ENCODE data around the gene RAI2.

Gene RAI2

DNA sequence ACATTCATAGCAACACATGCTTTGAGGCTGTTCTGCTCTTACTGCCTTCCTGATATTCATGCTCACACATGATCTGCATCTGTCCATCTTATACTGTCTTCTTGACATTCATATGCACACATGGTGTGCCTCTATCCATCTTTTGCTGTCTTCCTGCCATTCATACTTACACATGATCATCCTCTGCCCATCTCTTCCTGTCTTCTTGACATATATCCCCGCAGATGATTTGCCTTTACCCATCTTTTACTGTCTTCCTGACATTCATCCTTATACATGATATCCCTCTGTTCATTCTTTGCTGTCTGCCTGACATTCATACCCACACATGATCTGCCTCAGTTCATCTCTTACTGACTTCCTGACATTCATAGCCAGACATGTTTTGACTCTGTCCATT, 87.0 kb downstream of the RAI2 start:
- DNase-seq, result no peak

DNA sequence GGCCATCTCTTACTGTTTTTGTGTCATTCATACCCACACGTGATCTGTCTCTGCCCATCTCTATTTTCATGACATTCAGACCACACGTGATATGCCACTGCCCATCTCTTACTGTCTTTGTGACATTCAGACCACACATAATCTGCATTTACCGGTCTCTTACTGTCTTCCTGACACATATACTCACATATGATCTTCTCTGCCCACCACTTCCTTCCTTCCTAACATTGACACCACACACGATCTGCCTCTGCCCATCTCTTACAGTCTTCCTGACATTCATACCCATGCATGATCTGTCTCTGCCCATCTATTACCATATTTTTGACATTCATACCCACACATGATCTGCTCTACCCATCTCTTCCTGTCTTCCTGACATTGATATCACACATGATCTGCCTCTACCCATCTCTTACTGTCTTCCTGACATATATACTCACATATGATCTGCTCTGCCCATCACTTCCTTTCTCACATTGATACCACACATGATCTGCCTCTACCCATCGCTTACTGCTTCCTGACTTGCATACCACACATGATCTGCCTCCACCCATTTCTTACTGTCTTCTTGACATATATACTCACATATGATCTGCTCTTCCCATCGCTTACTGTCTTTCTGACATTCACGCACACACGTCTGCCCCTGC, 87.7 kb downstream of the RAI2 start:
- DNase-seq, result no peak

DNA sequence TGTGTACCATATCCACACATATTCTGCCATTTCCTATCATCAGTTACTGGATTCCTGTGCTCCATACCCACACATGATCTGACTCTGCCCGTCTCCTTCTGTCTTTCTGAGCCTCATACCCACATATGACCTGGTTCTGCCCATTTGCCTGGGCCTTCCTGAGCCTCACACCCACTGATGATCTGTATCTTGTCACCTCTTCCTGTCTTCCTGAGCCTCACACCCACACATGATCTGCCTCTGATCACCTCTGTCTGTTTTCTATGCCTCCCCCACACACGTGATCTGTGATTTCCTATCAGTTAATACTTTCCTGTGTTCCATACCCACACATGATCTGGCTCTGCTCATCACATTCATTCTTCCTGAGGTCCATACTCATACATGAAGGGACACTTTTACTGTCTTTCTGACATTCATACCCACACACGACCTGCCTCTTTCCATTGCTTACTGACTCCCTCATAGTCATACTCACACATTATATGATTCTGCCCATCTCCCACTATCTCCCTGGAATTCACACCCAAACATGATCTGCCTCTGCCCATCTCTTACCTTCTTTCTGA, 91.3 kb downstream of the RAI2 start:
- no peak for DNase-seq

DNA sequence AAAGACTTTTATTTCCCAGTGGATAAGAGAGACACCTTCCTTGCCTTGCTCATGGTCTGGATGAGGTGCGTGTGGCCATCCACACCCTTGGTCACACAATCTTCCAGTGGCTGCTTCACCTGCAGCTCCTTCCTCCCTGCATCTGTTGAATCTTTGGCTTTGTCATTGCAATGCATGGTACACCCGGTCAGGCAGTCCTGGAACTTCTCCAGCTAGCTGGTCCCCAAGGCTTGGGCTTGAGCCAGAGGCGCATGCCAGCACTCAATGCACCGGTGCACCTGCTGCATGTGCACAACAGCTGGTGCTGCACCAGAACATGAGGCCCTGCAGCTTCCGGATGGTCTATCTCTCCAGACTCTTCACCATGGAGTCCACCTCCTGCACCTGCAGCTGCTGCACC, 92.1 kb downstream of the RAI2 start:
- peak; percentile 48 for DNase-seq

DNA sequence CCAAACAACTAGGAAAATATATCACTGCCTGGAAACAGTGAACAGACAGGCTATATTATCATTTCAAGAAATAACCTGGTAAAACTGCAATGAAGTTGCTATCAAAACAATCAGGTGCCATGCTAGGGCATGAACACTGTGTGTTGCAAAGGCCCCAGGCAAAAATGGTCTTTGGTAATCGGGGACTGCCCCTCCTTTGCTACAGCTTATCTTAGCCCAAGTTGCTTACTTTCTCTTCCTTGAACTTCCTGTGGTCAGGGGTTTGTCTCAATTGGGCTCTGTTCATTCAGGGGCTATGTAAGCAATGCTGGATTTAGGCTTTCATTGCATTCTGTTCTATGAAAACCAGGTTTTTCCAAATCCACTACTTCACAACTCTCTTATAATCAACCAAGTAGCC, 93.4 kb downstream of the RAI2 start:
- no peak for DNase-seq

DNA sequence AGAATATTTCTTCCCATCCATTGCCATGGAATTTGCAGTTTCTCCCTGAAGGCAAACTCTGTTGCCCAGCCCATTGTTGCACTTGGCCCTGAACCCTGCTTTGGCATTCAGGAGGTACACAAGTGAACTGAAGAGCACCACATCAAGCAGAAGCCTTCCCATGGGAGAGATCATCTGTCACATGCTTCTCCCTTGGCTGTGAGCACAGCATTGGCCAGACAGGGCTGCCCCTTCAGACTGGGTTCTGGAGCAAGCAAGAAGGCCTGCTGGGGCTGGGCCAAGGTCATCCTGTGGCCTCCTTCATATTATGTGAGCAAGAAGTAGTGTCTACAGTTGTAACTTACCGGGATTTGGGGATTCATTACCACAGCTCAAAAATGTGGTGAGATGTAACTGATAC, 101.1 kb downstream of the RAI2 start:
- DNase-seq, result no peak

DNA sequence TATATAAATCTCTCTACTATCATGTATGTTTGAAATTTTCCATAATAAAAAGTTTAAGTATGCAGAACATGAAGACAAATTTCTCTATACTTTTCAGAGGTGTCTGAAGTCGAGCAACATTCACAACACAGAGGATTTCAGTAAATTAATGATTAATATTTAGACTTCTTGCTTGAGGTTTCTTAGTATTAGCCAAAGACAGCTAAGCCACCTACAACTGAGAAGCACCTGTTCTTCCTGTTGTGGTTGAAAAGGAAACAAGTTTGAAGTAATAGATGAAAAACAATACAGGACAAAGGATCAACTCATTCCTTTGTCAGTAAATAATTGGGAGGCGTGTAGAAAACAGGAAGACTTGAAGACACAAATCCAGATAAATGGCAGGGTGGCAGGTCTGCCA, 102.7 kb downstream of the RAI2 start:
- no peak for DNase-seq

DNA sequence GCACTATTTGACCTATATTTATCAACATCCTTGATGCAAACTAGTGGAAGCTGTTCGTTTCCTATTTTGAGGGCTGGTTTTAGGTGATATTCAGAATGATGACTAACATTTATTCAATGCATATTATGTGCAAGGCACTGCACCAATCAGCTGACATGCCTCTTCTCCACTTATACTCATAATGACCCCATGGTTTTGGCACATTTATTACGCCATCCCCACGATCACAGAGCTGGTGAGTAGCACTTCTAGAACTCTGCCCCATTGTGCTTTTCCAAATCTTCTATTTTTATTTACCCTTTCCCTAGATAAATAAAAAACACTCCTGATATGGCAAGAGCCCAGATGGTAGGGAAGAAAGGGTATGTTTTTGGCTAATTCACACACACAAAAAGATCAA, 110.7 kb downstream of the RAI2 start:
- DNase-seq, result no peak
